HG03097 (cell line): ENCODE data around the gene C2CD5.
"Not testable (repeated sequence)": the region's sequence is repeated elsewhere in the genome, so short reads cannot be mapped to it uniquely, and the experiment has no call there.

Experiments
- ATAC-seq: cut with Tn5 transposase; IDR thresholded peaks from one replicate; pipeline ENCODE4 v1.9.1; 2021; ENCODE audit not compliant: unreplicated experiment, low FRiP score

Gene C2CD5

GRCh38 chr12:22536971-22537544, 7.3 kb downstream of the C2CD5 start:
- no peak for ATAC-seq

- ATAC-seq, result no peak
Observed at GRCh38 chr12:22536346-22536945, 7.9 kb downstream of the C2CD5 start.

- ATAC-seq, result no peak
Observed at GRCh38 chr12:22535478-22535877, 8.9 kb downstream of the C2CD5 start.

GRCh38 chr12:22535038-22535437, 9.3 kb downstream of the C2CD5 start:
- no peak for ATAC-seq

- ATAC-seq, result no peak
Observed at GRCh38 chr12:22533155-22533554, 11.2 kb downstream of the C2CD5 start.

GRCh38 chr12:22532317-22532716, 12.0 kb downstream of the C2CD5 start:
- ATAC-seq, result no peak

GRCh38 chr12:22531205-22531604, 13.1 kb downstream of the C2CD5 start:
- no peak for ATAC-seq

GRCh38 chr12:22529281-22530060, 14.9 kb downstream of the C2CD5 start:
- peak; percentile 72 for ATAC-seq

GRCh38 chr12:22527999-22528398, 16.3 kb downstream of the C2CD5 start:
- ATAC-seq, result no peak

GRCh38 chr12:22526836-22527235, 17.5 kb downstream of the C2CD5 start:
- ATAC-seq, result no peak

- ATAC-seq, result no peak
Observed at GRCh38 chr12:22525426-22525825, 18.9 kb downstream of the C2CD5 start.

GRCh38 chr12:22518998-22519397, 25.3 kb downstream of the C2CD5 start:
- no peak for ATAC-seq

- no peak for ATAC-seq
Observed at GRCh38 chr12:22518060-22518719, 26.2 kb downstream of the C2CD5 start.

- ATAC-seq, result no peak
Observed at GRCh38 chr12:22514875-22515274, 29.5 kb downstream of the C2CD5 start.

GRCh38 chr12:22505826-22506225, 38.5 kb downstream of the C2CD5 start:
- ATAC-seq, result no peak

GRCh38 chr12:22500100-22500499, 44.2 kb downstream of the C2CD5 start:
- ATAC-seq, result no peak

GRCh38 chr12:22499445-22499844, 44.9 kb downstream of the C2CD5 start:
- no peak for ATAC-seq

GRCh38 chr12:22494319-22494718, 50.0 kb downstream of the C2CD5 start:
- no peak for ATAC-seq

GRCh38 chr12:22491034-22491433, 53.3 kb downstream of the C2CD5 start:
- no peak for ATAC-seq

GRCh38 chr12:22488478-22488877, 55.9 kb downstream of the C2CD5 start:
- no peak for ATAC-seq

- not testable (repeated sequence) for ATAC-seq
Observed at GRCh38 chr12:22487683-22488082, 56.7 kb downstream of the C2CD5 start.
